Spleen (tissue), 7 donors: Measurements from ENCODE around the gene FAM110D.

Source experiments
- CTCF ChIP-seq, 11 experiments: fragments of 200-600 bp in 7 of 11; fragments of 450-650 bp in 4 of 11; sonication (generic) in 4 of 11; IDR thresholded peaks in 8 of 11; conservative IDR thresholded peaks in 3 of 11; 1 replicate in 7 of 11; 2 replicates in 4 of 11; pipeline versions ENCODE4 v1.4.0 to v1.8.0; 2016 to 2021; ENCODE audit warnings: antibody characterized with exemption in 11 of 11, inconsistent platforms in 4 of 11, mild to moderate bottlenecking in 1 of 11
- POLR2A ChIP-seq, 3 donors: fragments of 450-650 bp; IDR thresholded peaks; one replicate each; pipeline ENCODE4 v1.5.1; 2017; ENCODE audit warnings: antibody characterized with exemption in 3 of 3, mild to moderate bottlenecking in 1 of 3
- POLR2AphosphoS5 ChIP-seq, 3 donors: sonication (generic); formaldehyde crosslinking; IDR thresholded peaks; one replicate each; pipeline ENCODE4 v1.5.1; 2017; ENCODE audit warnings: antibody characterized with exemption in 3 of 3
- donor health status: DM: no; HTN: no; CAD: no; lungs with moderate emphysema.
- donor health status: DM: no; HTN: no; CAD: no.
- donor health status: DM: no; HTN: no; CAD: no.

- TF ChIP-seq POLR2AphosphoS5 (IDR thresholded peaks at IDR 0.05) (no peak), CTCF (IDR thresholded peaks at IDR 0.05 in 8 of 11, conservative IDR thresholded peaks at IDR 0.05 in 3 of 11) (no peak), POLR2A (IDR thresholded peaks at IDR 0.05) (no peak)
Measured at GRCh38 chr1:26163684-26164035, 4.8 kb downstream of the FAM110D start.
